A673 (cell line): ENCODE measurements around the gene GPAT3.

Experiments used
- CTCF ChIP-seq: fragments of 300-800, 200-600 bp; sonication (generic); conservative IDR thresholded peaks from 2 replicates; pipeline ENCODE4 v1.5.1; 2017; ENCODE audit warnings: low read depth, mild to moderate bottlenecking, antibody characterized with exemption, low read length, moderate library complexity, mixed read lengths
- EZH2 ChIP-seq: fragments of 200-600 bp; sonication (generic); IDR thresholded peaks from 2 replicates; pipeline ENCODE4 v1.6.1; 2017; ENCODE audit warnings: borderline replicate concordance, low read depth, mild to moderate bottlenecking, mixed read lengths, antibody characterized with exemption, low read length; ENCODE audit not compliant: poor library complexity, severe bottlenecking

- no peak for TF ChIP-seq CTCF
- TF ChIP-seq EZH2: no peak
These were observed 81.6 kb downstream of the GPAT3 start for GRCh38 chr4:83617371-83618035.
